Pulmonary artery endothelial cell (primary cell): Measurements from ENCODE around the gene SULT1A2. TPM values are rescaled to one million over a fixed set of nuclear protein-coding genes. Genes with fewer than 3 reads are reported as not detected.
"Not testable (repeated sequence)": the region's sequence is repeated elsewhere in the genome, so short reads cannot be mapped to it uniquely, and the experiment has no call there.

Source experiments
- DNase-seq: peaks from one replicate; pipeline ENCODE4 v3.0.0-alpha.2; 2011; ENCODE audit warnings: low read depth, low spot score
- total RNA-seq: library from RNA; depleted of rRNA; stranded (reverse); fragments of >200 nt; gene quantifications from 2 replicates; pipeline ENCODE4 v1.2.3, GENCODE V29; 2014

Gene SULT1A2
- total RNA-seq, 1 donor from 2014 or later, result 0.07 TPM

GRCh38 chr16:28561557-28562187, 35.2 kb downstream of the SULT1A2 start:
- no peak for DNase-seq

- DNase-seq, result no peak
Observed at GRCh38 chr16:28558456-28558855, 38.4 kb downstream of the SULT1A2 start.

DNA sequence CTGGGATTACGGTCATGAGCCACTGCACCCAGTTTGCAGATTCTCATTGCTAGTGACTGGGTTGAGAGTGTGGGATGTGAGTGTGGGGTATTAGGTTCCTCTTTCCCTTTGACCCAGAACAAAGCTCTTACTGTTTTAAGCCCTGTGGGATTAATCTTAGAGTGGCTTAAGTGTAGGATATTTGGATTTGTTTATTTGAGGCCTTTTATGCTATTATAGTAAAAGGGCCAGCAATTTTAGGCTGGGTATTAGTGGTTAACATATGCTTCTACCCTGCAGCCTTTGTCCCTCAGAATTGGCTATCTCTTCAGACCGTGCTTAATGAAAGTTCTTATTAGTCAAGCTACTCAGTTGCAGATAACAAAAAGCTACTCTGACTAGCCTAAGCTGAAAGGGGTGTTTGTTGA, 39.9 kb downstream of the SULT1A2 start:
- DNase-seq, result no peak

GRCh38 chr16:28555561-28555960, 41.3 kb downstream of the SULT1A2 start:
- DNase-seq, result no peak

DNA sequence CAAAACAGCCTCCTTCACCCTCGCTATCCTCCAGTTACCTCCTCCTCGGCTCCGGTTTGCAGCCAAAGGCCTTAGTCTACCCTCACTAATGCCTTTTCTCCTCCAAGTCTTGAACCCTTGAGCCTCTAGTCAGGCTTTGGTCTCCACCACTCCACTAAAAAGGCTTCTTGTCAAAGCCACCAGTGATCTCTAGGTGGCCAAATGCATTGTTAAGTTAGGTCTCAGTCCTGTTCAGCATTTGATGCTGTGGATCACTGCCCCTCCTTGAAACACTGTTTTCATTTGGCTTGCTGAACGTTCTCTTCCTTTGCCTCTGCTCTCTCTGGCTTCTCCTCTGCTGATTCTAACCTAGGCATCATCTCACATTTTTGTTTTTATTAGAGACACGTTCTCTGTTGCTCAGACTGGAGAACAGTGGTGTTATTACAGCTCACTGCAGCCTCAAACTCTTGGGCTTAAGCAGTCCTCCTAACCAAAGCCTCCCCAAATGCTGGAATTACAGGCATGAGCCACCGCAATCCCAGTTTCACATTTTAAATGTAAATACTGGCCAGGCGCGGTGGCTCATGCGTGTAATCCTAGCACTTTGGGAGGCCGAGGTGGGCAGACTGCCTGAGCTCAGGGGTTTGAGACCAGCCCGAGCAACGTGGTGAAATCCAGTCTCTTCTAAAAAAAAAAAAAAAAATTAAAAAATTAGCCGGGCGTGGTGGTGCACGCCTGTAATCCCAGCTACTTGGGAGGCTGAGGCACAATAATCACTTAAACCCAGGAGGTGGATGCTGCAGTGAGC, 42.0 kb downstream of the SULT1A2 start:
- DNase-seq, result no peak

DNA sequence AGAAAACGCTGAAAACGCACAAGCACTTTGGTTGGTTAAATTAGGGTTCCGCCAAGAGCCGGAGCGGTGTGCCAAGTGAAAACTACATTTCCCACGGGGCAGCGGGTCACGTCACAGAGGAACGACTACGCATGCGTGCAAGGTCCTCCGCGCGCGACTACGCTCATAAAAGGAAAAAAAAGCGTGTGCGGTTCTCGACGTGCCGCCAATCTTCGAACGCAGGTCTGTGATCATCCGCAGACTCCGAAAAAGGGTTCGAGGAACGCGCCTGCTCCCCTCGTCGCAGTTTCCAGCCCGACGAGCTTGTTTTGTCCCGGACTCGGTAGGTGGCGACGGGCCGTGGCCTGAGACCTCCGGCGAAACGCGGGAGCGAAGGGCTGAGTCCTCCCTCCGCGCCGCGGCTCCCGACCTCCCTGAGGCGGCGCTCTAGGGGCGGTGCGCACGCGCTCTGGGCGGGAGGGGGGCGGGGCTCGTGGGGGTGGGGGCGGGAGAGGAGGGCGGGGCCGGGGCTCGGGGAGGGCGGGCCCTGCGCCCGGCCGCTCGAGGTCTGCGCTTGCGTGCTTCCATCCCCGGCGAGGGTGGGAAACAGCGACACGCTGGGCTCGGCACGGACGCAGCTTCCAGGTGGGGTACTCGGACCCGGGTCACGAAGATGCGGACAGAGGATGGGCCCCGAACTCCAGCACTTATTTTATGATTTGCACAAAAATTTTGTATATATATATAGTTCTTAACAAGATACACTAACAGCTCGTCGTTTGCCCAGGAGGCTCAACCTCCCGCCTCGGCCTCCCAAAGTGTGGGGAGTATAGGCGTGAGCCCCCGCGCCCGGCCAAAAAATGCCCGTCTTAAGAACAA, 42.8 kb downstream of the SULT1A2 start, which contains the start of gene SGF29:
Gene SGF29, plus strand, starts transcription at position 145 of the 858 bp plus-strand sequence. CDS start 27,150 bp downstream, outside the sequence.
- DNase-seq, result peak; percentile 47

- no peak for DNase-seq
Observed at GRCh38 chr16:28549301-28549899, 47.5 kb downstream of the SULT1A2 start.

- no peak for DNase-seq
Observed at GRCh38 chr16:28548306-28548802, 48.5 kb downstream of the SULT1A2 start.

GRCh38 chr16:28546626-28547025, 50.2 kb downstream of the SULT1A2 start:
- DNase-seq, result no peak

GRCh38 chr16:28545964-28546363, 50.9 kb downstream of the SULT1A2 start:
- not testable (repeated sequence) for DNase-seq

DNA sequence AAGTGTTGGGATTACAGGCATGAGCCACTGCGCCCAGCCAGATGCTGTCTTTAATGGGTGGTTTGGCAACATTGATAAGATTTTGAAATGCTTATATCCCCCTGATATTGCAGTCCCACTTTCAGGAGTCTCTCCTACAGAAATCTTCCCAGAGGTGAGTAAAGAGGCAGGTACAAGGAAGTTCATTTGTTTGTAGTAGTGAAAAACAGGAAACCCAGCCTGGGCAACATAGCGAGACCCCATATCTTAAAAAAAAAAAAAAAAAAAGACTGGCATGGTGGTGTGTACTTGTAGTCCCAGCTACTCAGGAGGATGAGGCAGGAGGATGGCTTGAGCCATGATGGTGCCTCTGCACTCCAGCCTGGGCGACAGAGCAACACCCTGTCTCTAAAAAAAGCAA, 51.9 kb downstream of the SULT1A2 start:
- DNase-seq, result no peak

- no peak for DNase-seq
Observed at GRCh38 chr16:28543072-28543471, 53.8 kb downstream of the SULT1A2 start.

DNA sequence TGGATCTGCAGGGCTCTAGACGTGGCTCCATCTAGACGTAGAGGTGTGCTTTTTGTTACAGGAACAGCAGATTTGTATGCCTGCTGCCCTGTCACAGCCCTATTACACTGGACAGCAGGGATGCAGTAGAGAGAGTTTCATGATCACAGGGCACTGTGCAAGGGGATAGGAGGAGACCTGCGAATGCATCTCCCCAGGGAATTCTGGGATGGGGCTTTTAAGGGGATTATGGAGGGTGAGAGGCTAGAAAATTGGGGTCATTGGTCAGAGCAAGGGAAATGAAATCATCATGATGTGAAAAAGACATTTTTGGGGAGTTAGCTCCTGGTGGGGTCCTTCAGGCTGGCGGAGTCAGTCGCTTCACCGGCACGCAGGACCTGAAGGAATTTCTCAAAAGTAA, 54.2 kb downstream of the SULT1A2 start:
- DNase-seq, result no peak

Other genes with a start within 250 kb of the SULT1A2 start
- gene NPIPB6, start 233.5 kb downstream of the SULT1A2 start, total RNA-seq, result 2.2 TPM in 1 of 2 replicates, not detected in the other
- 63.3 and 147 TPM in 2 replicates for gene EIF3CL, start 193.2 kb downstream of the SULT1A2 start, total RNA-seq
- not detected in 2 replicates for gene NPIPB7, start 124.7 kb downstream of the SULT1A2 start, total RNA-seq
- 12.7 and 19.4 TPM in 2 replicates for gene CLN3, start 105.0 kb downstream of the SULT1A2 start, total RNA-seq
- gene APOBR, start 102.4 kb downstream of the SULT1A2 start, total RNA-seq, result not detected in 2 replicates
- not detected in 2 replicates for gene IL27, start 90.2 kb downstream of the SULT1A2 start, total RNA-seq
- gene NUPR1, start 58.1 kb downstream of the SULT1A2 start, total RNA-seq, result 2.5 and 11.4 TPM in 2 replicates
- gene SGF29, start 43.1 kb downstream of the SULT1A2 start, total RNA-seq, result 8.3 and 8.9 TPM in 2 replicates
- gene SULT1A1, start 13.0 kb upstream of the SULT1A2 start, total RNA-seq, result 13.1 and 17.3 TPM in 2 replicates
- not detected in 2 replicates for gene NPIPB8, start 41.0 kb upstream of the SULT1A2 start, total RNA-seq
- gene EIF3C, start 114.4 kb upstream of the SULT1A2 start, total RNA-seq, result 178 and 451 TPM in 2 replicates
- 0.99 TPM in 1 of 2 replicates, not detected in the other for gene NPIPB9, start 154.7 kb upstream of the SULT1A2 start, total RNA-seq
- 27.4 and 32.2 TPM in 2 replicates for gene ATXN2L, start 225.9 kb upstream of the SULT1A2 start, total RNA-seq
- 180 and 199 TPM in 2 replicates for gene TUFM, start 249.3 kb upstream of the SULT1A2 start, total RNA-seq